COR-L47 (cell line): ENCODE results near the gene SGMS1.

Experiments used
- DNase-seq: peaks from one replicate; lab custom pipeline; 2025; lab: John Stamatoyannopoulos, UW

Gene SGMS1

GRCh38 chr10:50397312-50398140 is 226.2 kb downstream of the SGMS1 start:
- DNase-seq = no peak

GRCh38 chr10:50396491-50397311 is 227.1 kb downstream of the SGMS1 start:
- no peak for DNase-seq

- no peak for DNase-seq
Observed at GRCh38 chr10:50395851-50396250, 227.9 kb downstream of the SGMS1 start.

- no peak for DNase-seq
Observed at GRCh38 chr10:50395271-50395670, 228.5 kb downstream of the SGMS1 start.

- DNase-seq = no peak
Observed at GRCh38 chr10:50394832-50395231, 228.9 kb downstream of the SGMS1 start.

- no peak for DNase-seq
Observed at GRCh38 chr10:50393784-50394467, 229.8 kb downstream of the SGMS1 start.

- no peak for DNase-seq
Observed at GRCh38 chr10:50392966-50393718, 230.6 kb downstream of the SGMS1 start.

- DNase-seq = no peak
Observed at GRCh38 chr10:50392426-50392825, 231.3 kb downstream of the SGMS1 start.

GRCh38 chr10:50390302-50390701 is 233.5 kb downstream of the SGMS1 start:
- no peak for DNase-seq

- DNase-seq = no peak
Observed at GRCh38 chr10:50388181-50388580, 235.6 kb downstream of the SGMS1 start.

- no peak for DNase-seq
Observed at GRCh38 chr10:50387732-50388073, 236.1 kb downstream of the SGMS1 start.

GRCh38 chr10:50387007-50387731 is 236.6 kb downstream of the SGMS1 start:
- DNase-seq = no peak

GRCh38 chr10:50385624-50386023 is 238.1 kb downstream of the SGMS1 start:
- no peak for DNase-seq

- DNase-seq = no peak
Observed at GRCh38 chr10:50384898-50385297, 238.9 kb downstream of the SGMS1 start.

- no peak for DNase-seq
Observed at GRCh38 chr10:50384238-50384637, 239.5 kb downstream of the SGMS1 start.

- DNase-seq = no peak
Observed at GRCh38 chr10:50382576-50383023, 241.2 kb downstream of the SGMS1 start.

GRCh38 chr10:50381642-50382041 is 242.1 kb downstream of the SGMS1 start:
- DNase-seq = no peak

GRCh38 chr10:50379616-50380015 is 244.1 kb downstream of the SGMS1 start:
- DNase-seq = no peak

- no peak for DNase-seq
Observed at GRCh38 chr10:50375745-50376144, 248.0 kb downstream of the SGMS1 start.

- DNase-seq = no peak
Observed at GRCh38 chr10:50375051-50375452, 248.7 kb downstream of the SGMS1 start.

- DNase-seq = no peak
Observed at GRCh38 chr10:50373821-50374501, 249.8 kb downstream of the SGMS1 start.
